GM18870 (cell line): ENCODE measurements around the gene MPP4.

Experiments
- ATAC-seq: cut with Tn5 transposase; IDR thresholded peaks from one replicate; pipeline ENCODE4 v1.9.1; 2021; ENCODE audit warnings: moderate library complexity; ENCODE audit not compliant: unreplicated experiment

The MPP4 gene

DNA sequence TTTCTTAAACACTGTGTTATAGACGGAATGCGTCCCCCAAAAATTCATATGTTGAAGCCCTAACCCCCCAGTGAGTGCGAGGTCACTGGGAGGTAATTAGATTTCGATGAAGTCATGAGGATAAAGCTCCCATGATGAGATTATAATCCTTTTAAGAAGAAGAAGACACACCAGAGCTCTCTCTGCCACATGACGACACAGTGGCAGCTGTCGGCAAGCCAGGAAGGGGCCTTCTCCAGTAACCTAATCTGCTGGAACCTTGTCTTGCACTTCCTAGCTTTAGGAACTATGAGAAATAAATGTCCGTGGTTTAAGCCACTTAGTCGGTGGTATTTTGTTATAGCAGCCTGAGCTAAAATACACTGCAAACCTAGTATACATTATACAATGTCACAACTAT lies 67.4 kb downstream of the MPP4 start:
- ATAC-seq, result no peak

DNA sequence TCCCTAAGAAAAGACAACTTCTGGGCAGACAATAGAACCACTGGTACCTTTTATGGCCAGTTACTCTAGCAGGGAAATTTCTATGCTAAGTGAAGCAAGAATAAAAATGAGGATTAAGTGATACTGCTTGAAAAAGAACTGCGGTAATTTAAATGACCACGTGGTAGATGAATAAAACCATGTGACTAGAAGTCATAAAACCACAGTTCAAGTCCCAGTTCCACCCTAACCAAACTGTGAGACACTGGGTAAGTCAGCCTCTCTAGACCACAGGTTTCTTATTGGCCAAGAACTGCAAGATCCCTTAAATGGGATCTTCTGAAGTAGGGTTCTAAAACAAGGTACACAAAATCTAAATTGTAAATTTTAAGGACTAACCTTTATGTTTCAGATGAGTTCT lies 67.9 kb downstream of the MPP4 start:
- ATAC-seq, result no peak

GRCh38 chr2:201628545-201628944 lies 69.9 kb downstream of the MPP4 start:
- ATAC-seq, result no peak

DNA sequence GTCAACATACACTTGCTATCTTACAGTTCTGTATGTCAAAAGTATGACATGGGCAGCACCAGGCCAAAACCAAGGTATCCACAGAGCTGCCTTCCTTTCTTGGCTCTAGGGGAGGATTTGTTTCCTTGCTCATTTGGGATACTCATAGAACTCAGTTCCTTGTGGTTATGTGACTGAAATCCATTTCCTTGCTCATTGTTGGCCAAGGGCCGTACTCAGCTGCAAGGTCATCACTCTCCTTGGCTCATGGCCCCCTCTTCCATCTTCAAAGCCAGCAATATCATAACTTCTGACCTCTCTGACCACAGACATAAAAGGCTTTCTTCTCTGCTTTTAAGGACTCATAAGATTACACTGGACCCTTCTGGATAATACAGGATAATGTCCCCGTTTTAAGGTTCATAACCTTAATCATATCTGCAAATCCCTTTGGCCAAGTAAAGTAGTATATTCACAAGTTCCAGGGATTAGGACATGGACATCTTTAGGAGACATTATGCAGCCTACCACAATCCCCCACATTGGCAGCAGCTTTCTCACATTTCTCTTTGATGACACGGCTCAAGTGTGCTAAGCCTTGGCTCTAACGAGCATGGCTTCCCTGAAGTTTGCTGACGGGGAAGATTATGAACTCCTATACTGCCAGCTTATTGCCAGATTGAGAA lies 76.0 kb downstream of the MPP4 start:
- ATAC-seq, result no peak

GRCh38 chr2:201621293-201621999 lies 77.0 kb downstream of the MPP4 start:
- no peak for ATAC-seq

GRCh38 chr2:201618744-201619662 lies 79.4 kb downstream of the MPP4 start:
- no peak for ATAC-seq

DNA sequence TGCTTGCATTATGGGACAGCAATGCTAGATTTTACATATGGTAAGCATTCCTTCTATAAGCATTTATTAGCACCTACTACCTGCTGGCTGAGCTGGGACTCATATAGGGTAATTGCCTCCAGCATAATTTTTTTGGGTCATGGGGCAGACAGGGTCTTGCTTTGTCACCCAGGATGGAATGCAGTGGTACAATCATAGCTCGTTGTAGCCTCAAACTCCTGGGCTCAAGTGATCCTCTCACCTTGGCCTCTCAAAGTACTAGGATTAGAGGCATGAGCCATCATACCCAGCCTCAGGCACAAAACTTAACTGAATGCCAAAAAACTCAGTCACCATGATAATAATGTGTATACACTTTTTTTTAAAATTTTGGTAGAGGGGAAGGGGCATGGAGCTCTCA lies 90.4 kb downstream of the MPP4 start:
- no peak for ATAC-seq

DNA sequence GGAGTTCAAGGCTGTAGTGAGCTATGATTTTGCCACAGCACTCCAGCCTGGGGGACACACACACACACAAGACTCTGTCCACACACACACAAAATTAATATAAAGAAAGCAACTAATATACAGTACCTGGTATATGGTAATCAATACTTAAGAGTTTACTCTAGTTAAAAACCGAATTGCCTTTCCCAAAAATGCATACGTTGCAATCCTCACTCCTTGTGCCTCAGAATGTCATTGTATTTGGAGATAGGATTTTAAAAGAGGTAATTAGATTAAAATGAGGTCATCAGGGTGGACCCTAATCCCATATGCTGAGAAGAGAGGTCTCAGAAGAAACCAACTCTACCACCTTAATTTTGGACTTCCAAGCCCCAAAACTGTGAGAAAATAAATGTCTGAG lies 90.9 kb downstream of the MPP4 start:
- ATAC-seq, result no peak

DNA sequence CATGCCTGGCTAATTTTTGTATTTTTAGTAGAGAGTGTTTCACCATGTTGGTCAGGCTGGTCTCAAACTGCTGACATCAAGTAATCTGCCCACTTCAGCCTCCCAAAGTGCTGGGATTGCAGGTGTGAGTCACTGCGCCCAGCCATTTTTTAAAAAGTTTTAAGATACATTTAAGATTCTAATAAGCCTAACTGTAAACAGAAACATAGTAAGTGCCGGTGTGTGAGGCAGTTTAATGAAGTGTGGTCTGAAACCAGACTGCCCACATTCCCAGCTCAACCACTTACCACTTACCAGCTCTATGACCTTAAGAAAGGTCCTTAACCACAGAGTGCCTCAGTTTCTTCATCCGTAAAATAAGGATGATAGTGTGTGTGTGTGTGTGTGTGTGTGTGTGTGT lies 97.5 kb downstream of the MPP4 start:
- no peak for ATAC-seq

- ATAC-seq, result no peak
These were observed 101.0 kb downstream of the MPP4 start for GRCh38 chr2:201597397-201597796.
